ENCODE data around the gene RMRP.

The RMRP gene

DNA sequence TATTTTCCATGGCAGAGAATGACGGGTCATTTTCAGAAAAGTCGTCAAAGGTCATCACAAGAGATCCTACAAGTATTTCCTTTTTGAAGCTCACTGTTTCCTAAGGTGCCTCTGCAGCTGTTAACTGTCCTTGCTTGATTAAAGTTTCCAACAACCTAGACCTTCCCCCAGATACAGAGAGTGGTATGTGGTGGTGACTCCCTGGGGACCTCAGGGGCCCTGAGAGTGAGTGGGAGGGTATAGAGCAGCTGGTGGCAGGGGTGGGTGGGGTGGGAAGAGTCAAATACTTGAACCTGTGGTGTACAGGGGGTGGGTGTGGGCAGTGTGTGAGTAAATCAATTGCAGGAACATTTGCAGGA is 38.0 kb downstream of the RMRP start:
- TF ChIP-seq EZH2phosphoT487 (IDR thresholded peaks at IDR 0.05; ENCODE audit: low read depth): no peak
- Histone ChIP-seq H3K36me3 (replicated peaks; ENCODE audit: low read depth, low read length) (no peaks in the 10 kb centered on the region), H3K4me1 (ENCODE audit: low read length) (peaks cover 60% of the 10 kb centered on the region), H2AFZ (ENCODE audit: low read depth, low read length) (peak overlapping the region; percentile 84), H3K9me3 (ENCODE audit: insufficient read depth, low read length) (peaks cover 3% of the 10 kb centered on the region; the same call in 1 of the 2 replicates), H3K27ac (ENCODE audit: low read length) (peak overlapping the region; percentile 78), H3K9ac (ENCODE audit: low read length) (peak overlapping the region; percentile 57; the same call in 1 of the 2 replicates), H3K79me2 (ENCODE audit: low read length) (no peaks in the 10 kb centered on the region), H3K4me3 (ENCODE audit: low read length) (peak overlapping the region; percentile 24; the same call in 1 of the 2 replicates), H3K4me2 (ENCODE audit: low read length) (peak overlapping the region; percentile 58), H4K20me1 (ENCODE audit: insufficient read depth, low read length) (no peaks in the 10 kb centered on the region), H3K27me3 (ENCODE audit: low read depth, low read length) (0 out of 2 replicates have a peak, but pooled peaks cover 5% of the 10 kb centered on the region)

DNA sequence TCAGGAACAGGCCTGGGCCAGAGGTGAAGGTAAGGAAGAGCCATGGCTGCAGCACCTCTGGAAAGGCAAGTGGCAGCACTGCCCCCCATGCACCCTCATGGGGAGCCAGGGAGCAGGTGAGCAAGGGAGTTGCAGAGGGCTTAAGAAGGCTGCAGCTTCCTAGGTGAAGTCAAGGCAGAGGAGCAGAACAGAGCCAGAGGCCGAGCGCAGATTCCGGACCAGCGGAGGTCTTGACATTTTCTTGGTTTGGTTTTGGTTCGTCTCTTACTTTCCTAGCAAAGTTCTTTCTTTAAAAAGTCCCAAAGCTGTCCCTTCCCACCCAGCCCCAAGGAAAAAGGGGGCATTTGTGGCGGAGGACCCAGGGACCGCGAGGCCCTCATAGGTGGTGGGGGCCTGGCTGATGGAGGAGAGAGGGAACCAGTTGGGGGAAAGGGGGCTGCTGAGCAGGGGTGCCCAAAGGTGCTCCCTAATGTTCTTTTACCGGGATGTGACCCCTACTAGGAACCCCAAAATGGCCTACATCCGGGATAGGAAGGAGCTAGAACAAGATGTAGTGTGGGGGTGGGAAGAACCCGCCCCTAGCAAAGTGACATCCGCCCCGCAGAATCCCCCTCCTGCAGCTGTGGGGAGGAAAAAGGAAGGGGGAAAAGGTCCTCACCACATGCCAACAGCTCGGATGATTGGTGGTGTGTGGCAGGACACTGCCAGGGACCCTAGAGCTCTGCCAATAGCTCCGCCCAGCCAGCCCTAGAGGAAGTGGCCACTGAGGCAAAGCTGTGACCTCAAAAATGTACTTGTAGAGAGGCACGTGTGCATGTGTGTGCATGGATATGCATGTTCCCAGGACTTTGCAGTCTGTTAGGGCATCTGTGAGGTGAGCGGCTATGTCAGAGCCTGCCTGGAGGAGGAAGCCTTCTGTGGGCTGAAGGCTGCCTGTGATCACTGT is 38.7 kb downstream of the RMRP start:
- Histone ChIP-seq H3K9me3 (ENCODE audit: insufficient read depth, low read length) (peaks cover 3% of the 10 kb centered on the region; the same call in 1 of the 2 replicates), H3K4me2 (ENCODE audit: low read length) (peak overlapping the region; percentile 58), H4K20me1 (ENCODE audit: insufficient read depth, low read length) (no peaks in the 10 kb centered on the region), H3K79me2 (ENCODE audit: low read length) (no peaks in the 10 kb centered on the region), H3K36me3 (replicated peaks; ENCODE audit: low read depth, low read length) (no peaks in the 10 kb centered on the region), H3K9ac (ENCODE audit: low read length) (peak overlapping the region; percentile 57; the same call in 1 of the 2 replicates), H2AFZ (ENCODE audit: low read depth, low read length) (peak overlapping the region; percentile 84), H3K4me3 (ENCODE audit: low read length) (peak overlapping the region; percentile 74), H3K27me3 (ENCODE audit: low read depth, low read length) (0 out of 2 replicates have a peak, but pooled peaks cover 5% of the 10 kb centered on the region), H3K27ac (ENCODE audit: low read length) (peak overlapping the region; percentile 78), H3K4me1 (ENCODE audit: low read length) (peaks cover 60% of the 10 kb centered on the region)
- TF ChIP-seq, protein P1, sequence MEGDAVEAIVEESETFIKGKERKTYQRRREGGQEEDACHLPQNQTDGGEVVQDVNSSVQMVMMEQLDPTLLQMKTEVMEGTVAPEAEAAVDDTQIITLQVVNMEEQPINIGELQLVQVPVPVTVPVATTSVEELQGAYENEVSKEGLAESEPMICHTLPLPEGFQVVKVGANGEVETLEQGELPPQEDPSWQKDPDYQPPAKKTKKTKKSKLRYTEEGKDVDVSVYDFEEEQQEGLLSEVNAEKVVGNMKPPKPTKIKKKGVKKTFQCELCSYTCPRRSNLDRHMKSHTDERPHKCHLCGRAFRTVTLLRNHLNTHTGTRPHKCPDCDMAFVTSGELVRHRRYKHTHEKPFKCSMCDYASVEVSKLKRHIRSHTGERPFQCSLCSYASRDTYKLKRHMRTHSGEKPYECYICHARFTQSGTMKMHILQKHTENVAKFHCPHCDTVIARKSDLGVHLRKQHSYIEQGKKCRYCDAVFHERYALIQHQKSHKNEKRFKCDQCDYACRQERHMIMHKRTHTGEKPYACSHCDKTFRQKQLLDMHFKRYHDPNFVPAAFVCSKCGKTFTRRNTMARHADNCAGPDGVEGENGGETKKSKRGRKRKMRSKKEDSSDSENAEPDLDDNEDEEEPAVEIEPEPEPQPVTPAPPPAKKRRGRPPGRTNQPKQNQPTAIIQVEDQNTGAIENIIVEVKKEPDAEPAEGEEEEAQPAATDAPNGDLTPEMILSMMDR (IDR thresholded peaks at IDR 0.05; ENCODE audit: low read depth, low read length): no peak
- TF ChIP-seq EZH2phosphoT487 (IDR thresholded peaks at IDR 0.05; ENCODE audit: low read depth): no peak

DNA sequence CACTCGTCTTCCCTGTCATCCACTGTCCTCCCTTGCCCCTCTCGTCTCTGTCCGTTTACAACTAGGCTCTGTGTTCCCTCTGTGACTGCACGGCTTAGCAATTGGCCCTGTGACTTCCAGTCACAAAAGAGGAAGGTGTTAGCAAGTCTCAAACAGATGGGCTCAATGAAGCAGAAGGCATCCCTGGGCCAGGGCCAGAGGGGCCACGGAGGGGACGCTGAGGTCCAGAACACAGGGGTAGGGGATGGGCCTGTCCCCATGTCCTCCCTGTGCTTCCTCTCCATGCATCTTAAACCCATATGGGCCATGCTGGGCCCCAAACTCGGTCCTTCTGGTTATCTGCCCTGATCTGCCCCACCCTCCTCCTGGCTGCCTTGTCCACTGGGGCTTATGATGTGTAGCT is 39.5 kb downstream of the RMRP start, which contains the start of gene CD72:
CD72 (minus strand) TSS at position 89 of the 403 bp plus-strand sequence. CDS start 110 bp downstream, outside the sequence.
- Histone ChIP-seq H2AFZ (ENCODE audit: low read depth, low read length) (peak within 1 kb of the TSS; percentile 84), H3K4me2 (ENCODE audit: low read length) (peak within 1 kb of the TSS; percentile 58), H4K20me1 (ENCODE audit: insufficient read depth, low read length) (no peaks in the 10 kb centered on the region), H3K36me3 (replicated peaks; ENCODE audit: low read depth, low read length) (no peaks in the 10 kb centered on the region), H3K79me2 (ENCODE audit: low read length) (no peaks in the 10 kb centered on the region), H3K27me3 (ENCODE audit: low read depth, low read length) (0 out of 2 replicates have a peak, but pooled peaks cover 5% of the 10 kb centered on the region), H3K27ac (ENCODE audit: low read length) (peak within 1 kb of the TSS; percentile 78), H3K4me3 (ENCODE audit: low read length) (peak within 1 kb of the TSS; percentile 74), H3K9ac (ENCODE audit: low read length) (peak within 1 kb of the TSS; percentile 57), H3K4me1 (ENCODE audit: low read length) (peaks cover 60% of the 10 kb centered on the region), H3K9me3 (ENCODE audit: insufficient read depth, low read length) (peaks cover 3% of the 10 kb centered on the region; the same call in 1 of the 2 replicates)
- TF ChIP-seq EZH2phosphoT487 (IDR thresholded peaks at IDR 0.05; ENCODE audit: low read depth): no peak
- TF ChIP-seq, protein P1 (IDR thresholded peaks at IDR 0.05; ENCODE audit: low read depth, low read length): no peak

DNA sequence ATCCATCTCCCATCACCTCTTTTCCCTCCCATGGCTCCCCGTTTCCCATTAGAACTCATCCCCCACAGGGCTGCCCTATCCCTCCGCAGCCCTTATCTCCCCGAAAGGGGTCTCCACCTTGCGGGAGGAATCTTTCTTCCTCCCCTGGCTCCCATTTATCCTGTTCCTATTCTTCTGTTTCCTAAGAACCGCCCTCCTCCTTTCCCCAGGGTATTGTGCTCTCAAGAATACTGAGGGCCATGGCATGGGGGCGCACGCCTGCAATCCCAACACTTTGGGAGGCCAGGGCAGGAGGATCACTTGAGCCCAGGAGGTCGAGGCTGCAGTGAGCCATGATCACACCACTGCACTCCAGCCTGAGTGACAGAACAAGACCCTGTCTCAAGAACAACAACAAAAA is 40.3 kb downstream of the RMRP start:
- Histone ChIP-seq H3K4me3 (ENCODE audit: low read length) (peak overlapping the region; percentile 74), H3K27me3 (ENCODE audit: low read depth, low read length) (0 out of 2 replicates have a peak, but pooled peaks cover 5% of the 10 kb centered on the region), H3K4me2 (ENCODE audit: low read length) (peak overlapping the region; percentile 58), H3K27ac (ENCODE audit: low read length) (peak overlapping the region; percentile 78; the same call in 1 of the 2 replicates), H3K36me3 (replicated peaks; ENCODE audit: low read depth, low read length) (no peaks in the 10 kb centered on the region), H2AFZ (ENCODE audit: low read depth, low read length) (peak overlapping the region; percentile 71; the same call in 1 of the 2 replicates), H3K9me3 (ENCODE audit: insufficient read depth, low read length) (peaks cover 3% of the 10 kb centered on the region; the same call in 1 of the 2 replicates), H3K4me1 (ENCODE audit: low read length) (peaks cover 60% of the 10 kb centered on the region), H3K79me2 (ENCODE audit: low read length) (no peaks in the 10 kb centered on the region), H3K9ac (ENCODE audit: low read length) (peak overlapping the region; percentile 57), H4K20me1 (ENCODE audit: insufficient read depth, low read length) (no peaks in the 10 kb centered on the region)
- TF ChIP-seq EZH2phosphoT487 (IDR thresholded peaks at IDR 0.05; ENCODE audit: low read depth): no peak
- TF ChIP-seq, protein P1 (IDR thresholded peaks at IDR 0.05; ENCODE audit: low read depth, low read length): no peak

All from OCI-LY3 (cell line).